GM19025 (cell line): ENCODE results near the gene WDR81.

Experiments
- ATAC-seq: cut with Tn5 transposase; IDR thresholded peaks from one replicate; pipeline ENCODE4 v1.9.1; 2021; ENCODE audit warnings: mild to moderate bottlenecking, low read depth, moderate library complexity; ENCODE audit not compliant: unreplicated experiment

The WDR81 gene

GRCh38 chr17:1774390-1775176 lies 50.1 kb downstream of the WDR81 start:
- ATAC-seq, result no peak

GRCh38 chr17:1776328-1776727 lies 51.8 kb downstream of the WDR81 start:
- no peak for ATAC-seq

GRCh38 chr17:1776857-1777256 lies 52.4 kb downstream of the WDR81 start:
- no peak for ATAC-seq

- ATAC-seq, result no peak
Measured at GRCh38 chr17:1779571-1780131, 55.1 kb downstream of the WDR81 start.

GRCh38 chr17:1782171-1782567 lies 57.7 kb downstream of the WDR81 start:
- no peak for ATAC-seq

GRCh38 chr17:1783271-1783670 lies 58.8 kb downstream of the WDR81 start:
- ATAC-seq, result no peak

- ATAC-seq, result no peak
Measured at GRCh38 chr17:1783834-1784611, 59.5 kb downstream of the WDR81 start.

- ATAC-seq, result no peak
Measured at GRCh38 chr17:1785930-1786329, 61.4 kb downstream of the WDR81 start.

GRCh38 chr17:1786708-1787107 lies 62.2 kb downstream of the WDR81 start:
- ATAC-seq, result no peak

GRCh38 chr17:1787301-1787902 lies 62.9 kb downstream of the WDR81 start:
- ATAC-seq, result no peak
